GM12878 (cell line): ENCODE results near the gene PFKM. TPM values are rescaled to one million over a fixed set of nuclear protein-coding genes. Genes with fewer than 3 reads are reported as not detected.
A peak's percentile ranks its signal among the peaks of the same experiment; 100 is the strongest.

Source experiments
- ATF2 ChIP-seq: IDR thresholded peaks from 2 replicates; pipeline ENCODE4 v1.6.1; 2012; ENCODE audit warnings: low read length, inconsistent platforms
- BCL3 ChIP-seq: IDR thresholded peaks from 2 replicates; pipeline ENCODE4 v1.6.1; 2011; ENCODE audit warnings: borderline replicate concordance, low read depth, mild to moderate bottlenecking, moderate library complexity, low read length; ENCODE audit not compliant: insufficient read depth, poor library complexity, severe bottlenecking
- BRCA1 ChIP-seq: IDR thresholded peaks from 2 replicates; pipeline ENCODE4 v1.6.1; 2011; ENCODE audit warnings: low read depth, low read length, improper control_type of control experiment
- CBFB ChIP-seq: IDR thresholded peaks from 2 replicates; pipeline ENCODE4 v1.6.1; 2016; ENCODE audit warnings: antibody characterized with exemption, low read depth
- CEBPB ChIP-seq, 2 experiments: fragments of 150-350 bp in 1 of 2; IDR thresholded peaks; 2 replicates each; pipeline ENCODE4 v1.6.1; 2012 to 2014; ENCODE audit warnings: low read depth in 2 of 2, low read length in 2 of 2, borderline replicate concordance in 1 of 2, inconsistent platforms in 1 of 2
- DPF2 ChIP-seq: fragments of 450-650 bp; IDR thresholded peaks from 2 replicates; pipeline ENCODE4 v1.6.1; 2017; ENCODE audit warnings: mild to moderate bottlenecking
- EZH2 ChIP-seq: IDR thresholded peaks from 2 replicates; pipeline ENCODE4 v1.6.1; 2012; ENCODE audit warnings: low read depth, mild to moderate bottlenecking, control low read depth, inconsistent platforms, low read length, borderline replicate concordance; ENCODE audit not compliant: control insufficient read depth
- FOS ChIP-seq: IDR thresholded peaks from 3 replicates; pipeline ENCODE4 v1.6.1; 2011; ENCODE audit warnings: borderline replicate concordance; ENCODE audit not compliant: insufficient read length; ENCODE audit errors: extremely low read depth
- FOXK2 ChIP-seq: fragments of 450-650 bp; IDR thresholded peaks from 2 replicates; pipeline ENCODE4 v1.6.1; 2017; ENCODE audit warnings: mild to moderate bottlenecking, moderate library complexity
- GATAD2B ChIP-seq: fragments of 450-650 bp; conservative IDR thresholded peaks from 2 replicates; pipeline ENCODE4 v1.6.1; 2017; ENCODE audit warnings: low read depth, mild to moderate bottlenecking, moderate library complexity
- JUND ChIP-seq: IDR thresholded peaks from 2 replicates; pipeline ENCODE4 v1.6.1; 2012; ENCODE audit warnings: low read depth, mild to moderate bottlenecking, low read length, improper control_type of control experiment, moderate library complexity
- MEF2A ChIP-seq: IDR thresholded peaks from 2 replicates; pipeline ENCODE4 v1.6.1; 2011; ENCODE audit warnings: low read depth, mild to moderate bottlenecking, low read length, moderate library complexity; ENCODE audit not compliant: insufficient read depth
- MTA2 ChIP-seq: fragments of 450-650 bp; IDR thresholded peaks from 2 replicates; pipeline ENCODE4 v1.6.1; 2016; ENCODE audit warnings: low read depth, mild to moderate bottlenecking, moderate library complexity
- MXI1 ChIP-seq: fragments of 150-350 bp; IDR thresholded peaks from 2 replicates; pipeline ENCODE4 v1.6.1; 2011; ENCODE audit warnings: low read depth, mild to moderate bottlenecking, inconsistent platforms, low read length, improper control_type of control experiment
- MYC ChIP-seq: IDR thresholded peaks from 2 replicates; pipeline ENCODE4 v1.6.1; 2011; ENCODE audit warnings: mild to moderate bottlenecking, low read length, moderate library complexity, inconsistent platforms; ENCODE audit not compliant: insufficient read depth, insufficient replicate concordance, insufficient read length, severe bottlenecking
- PML ChIP-seq: IDR thresholded peaks from 2 replicates; pipeline ENCODE4 v1.6.1; 2012; ENCODE audit warnings: low read length, inconsistent platforms
- RAD51 ChIP-seq: fragments of 450-650 bp; IDR thresholded peaks from 2 replicates; pipeline ENCODE4 v1.6.1; 2016; ENCODE audit warnings: moderate library complexity, mild to moderate bottlenecking, inconsistent platforms
- RBBP5 ChIP-seq: fragments of 200-600 bp; sonication (generic); conservative IDR thresholded peaks from 2 replicates; pipeline ENCODE4 v1.6.1; 2016
- RELA ChIP-seq: fragments of 450-650 bp; IDR thresholded peaks from 2 replicates; pipeline ENCODE4 v1.8.0; 2014; ENCODE audit warnings: borderline replicate concordance; ENCODE audit not compliant: partially characterized antibody
- RFX5 ChIP-seq: IDR thresholded peaks from 2 replicates; pipeline ENCODE4 v1.6.1; 2011; ENCODE audit warnings: low read depth, low read length, improper control_type of control experiment
- SIN3A ChIP-seq: IDR thresholded peaks from 2 replicates; pipeline ENCODE4 v1.6.1; 2012; ENCODE audit warnings: low read depth, low read length, improper control_type of control experiment
- SMARCA5 ChIP-seq: fragments of 450-650 bp; IDR thresholded peaks from 2 replicates; pipeline ENCODE4 v1.6.1; 2017; ENCODE audit warnings: mild to moderate bottlenecking
- STAT1 ChIP-seq: fragments of 450-650 bp; conservative IDR thresholded peaks from 2 replicates; pipeline ENCODE4 v1.6.1; 2014; ENCODE audit warnings: antibody characterized with exemption, mild to moderate bottlenecking
- TCF3 ChIP-seq: IDR thresholded peaks from 2 replicates; pipeline ENCODE4 v1.6.1; 2012; ENCODE audit warnings: low read depth, mild to moderate bottlenecking, low read length, borderline replicate concordance; ENCODE audit not compliant: insufficient read depth
- YBX1 ChIP-seq: fragments of 450-650 bp; IDR thresholded peaks from 2 replicates; pipeline ENCODE4 v1.6.1; 2016; ENCODE audit warnings: antibody characterized with exemption
- ZSCAN29 ChIP-seq: fragments of 450-650 bp; IDR thresholded peaks from 2 replicates; pipeline ENCODE4 v1.6.1; 2017; ENCODE audit warnings: mild to moderate bottlenecking, moderate library complexity
- polyA plus RNA-seq, 11 experiments: library from polyadenylated mRNA; depleted of rRNA in 4 of 11; unstranded in 6 of 11; stranded (reverse) in 5 of 11; fragments of >200 nt; fragmentation: Nextera tagmentation in 4 of 11; fragmentation: Illumina TruSeq in 1 of 11; extraction: Ambion mirVana in 4 of 11; extraction: Trizol in 1 of 11; gene quantifications; 1 replicate in 1 of 11; 2 replicates in 10 of 11; pipeline versions ENCODE4 v1.2.1 to v1.2.3, GENCODE V29; 2011 to 2016; ENCODE audit warnings: inconsistent platforms in 2 of 11, missing spikeins in 2 of 11, low read depth in 1 of 11
- total RNA-seq, 4 experiments: library from RNA; depleted of rRNA in 3 of 4; stranded (reverse); fragments of >200 nt in 3 of 4; fragmentation: Illumina TruSeq in 1 of 4; extraction: Trizol in 1 of 4; gene quantifications; 2 replicates each; pipeline versions ENCODE4 v1.2.1 to v1.2.3, GENCODE V29; 2013 to 2021
- TF ChIP-seq, protein P1 (sequence below): fragments of 450-650 bp; IDR thresholded peaks from 2 replicates; pipeline ENCODE4 v1.6.1; 2017; ENCODE audit warnings: mild to moderate bottlenecking
- TF ChIP-seq, protein P2 (sequence below): fragments of 150-350 bp; IDR thresholded peaks from 2 replicates; pipeline ENCODE4 v1.6.1; 2014; ENCODE audit warnings: mild to moderate bottlenecking, low read depth, low read length

Gene PFKM
- total and polyA plus RNA-seq, 10 of the 15 experiments (the other 5 are each of a cell fraction or from before 2014, with no cell fraction given) = 27.6 to 80.0 (median 55.8) TPM

GRCh38 chr12:48105321-48105866 lies 13.8 kb upstream of the PFKM start (continued):
- TF ChIP-seq CEBPB (IDR thresholded peaks at IDR 0.05; ENCODE audit: borderline replicate concordance in 1 of 2, low read depth in 2 of 2, low read length in 2 of 2) (no peak), RBBP5 (no peak), FOXK2 (no peak), BRCA1 (no peak), MTA2 (no peak), RAD51 (no peak), MYC (no peak), EZH2 (no peak), PML (peak; percentile 84; the same call in 1 of the 2 replicates), CBFB (no peak), BCL3 (peak; percentile 7), SMARCA5 (no peak), SIN3A (no peak), MXI1 (no peak), ATF2 (no peak), TCF3 (no peak), JUND (no peak), RELA (no peak), ZSCAN29 (no peak), FOS (no peak), MEF2A (no peak), STAT1 (no peak), YBX1 (no peak), RFX5 (no peak), DPF2 (no peak), GATAD2B (no peak)
- TF ChIP-seq, protein P1, sequence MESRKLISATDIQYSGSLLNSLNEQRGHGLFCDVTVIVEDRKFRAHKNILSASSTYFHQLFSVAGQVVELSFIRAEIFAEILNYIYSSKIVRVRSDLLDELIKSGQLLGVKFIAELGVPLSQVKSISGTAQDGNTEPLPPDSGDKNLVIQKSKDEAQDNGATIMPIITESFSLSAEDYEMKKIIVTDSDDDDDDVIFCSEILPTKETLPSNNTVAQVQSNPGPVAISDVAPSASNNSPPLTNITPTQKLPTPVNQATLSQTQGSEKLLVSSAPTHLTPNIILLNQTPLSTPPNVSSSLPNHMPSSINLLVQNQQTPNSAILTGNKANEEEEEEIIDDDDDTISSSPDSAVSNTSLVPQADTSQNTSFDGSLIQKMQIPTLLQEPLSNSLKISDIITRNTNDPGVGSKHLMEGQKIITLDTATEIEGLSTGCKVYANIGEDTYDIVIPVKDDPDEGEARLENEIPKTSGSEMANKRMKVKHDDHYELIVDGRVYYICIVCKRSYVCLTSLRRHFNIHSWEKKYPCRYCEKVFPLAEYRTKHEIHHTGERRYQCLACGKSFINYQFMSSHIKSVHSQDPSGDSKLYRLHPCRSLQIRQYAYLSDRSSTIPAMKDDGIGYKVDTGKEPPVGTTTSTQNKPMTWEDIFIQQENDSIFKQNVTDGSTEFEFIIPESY = no peak
- TF ChIP-seq, protein P2, sequence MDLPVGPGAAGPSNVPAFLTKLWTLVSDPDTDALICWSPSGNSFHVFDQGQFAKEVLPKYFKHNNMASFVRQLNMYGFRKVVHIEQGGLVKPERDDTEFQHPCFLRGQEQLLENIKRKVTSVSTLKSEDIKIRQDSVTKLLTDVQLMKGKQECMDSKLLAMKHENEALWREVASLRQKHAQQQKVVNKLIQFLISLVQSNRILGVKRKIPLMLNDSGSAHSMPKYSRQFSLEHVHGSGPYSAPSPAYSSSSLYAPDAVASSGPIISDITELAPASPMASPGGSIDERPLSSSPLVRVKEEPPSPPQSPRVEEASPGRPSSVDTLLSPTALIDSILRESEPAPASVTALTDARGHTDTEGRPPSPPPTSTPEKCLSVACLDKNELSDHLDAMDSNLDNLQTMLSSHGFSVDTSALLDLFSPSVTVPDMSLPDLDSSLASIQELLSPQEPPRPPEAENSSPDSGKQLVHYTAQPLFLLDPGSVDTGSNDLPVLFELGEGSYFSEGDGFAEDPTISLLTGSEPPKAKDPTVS = no peak
